ENCODE data around the gene ATP12A. TPM values are rescaled to one million over a fixed set of nuclear protein-coding genes. Genes with fewer than 3 reads are reported as not detected.

The ATP12A gene
- total and polyA plus RNA-seq, 2 of the 8 experiments (the other 6 are each of a cell fraction or from before 2014, with no cell fraction given): 0.80 to 1.3 TPM

DNA sequence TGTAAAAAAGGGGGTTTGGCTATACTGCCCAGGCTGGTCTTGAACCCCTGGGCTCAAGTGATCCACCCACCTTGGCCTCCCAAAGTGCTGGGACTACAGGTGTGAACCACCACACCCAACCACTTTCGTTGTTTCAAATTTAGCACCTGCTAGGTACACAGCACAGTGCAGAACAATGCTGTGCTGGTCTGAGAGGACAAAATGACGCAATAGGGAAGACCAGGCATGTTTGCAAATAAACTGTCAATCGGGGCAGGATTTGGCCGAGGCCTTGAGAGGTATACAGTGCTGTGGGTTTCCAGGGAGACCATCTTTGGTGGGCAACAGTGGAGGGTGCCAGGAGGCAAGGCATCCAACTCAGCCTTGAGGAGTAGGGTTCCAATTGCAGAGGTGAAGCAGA lies 37.0 kb downstream of the ATP12A start:
- TF ChIP-seq HDAC6 (IDR thresholded peaks at IDR 0.05; ENCODE audit: low read depth, low read length) (no peak), CEBPB (IDR thresholded peaks at IDR 0.05; ENCODE audit: low read depth, low read length) (peak; percentile 46; the same call in 1 of the 2 replicates)
- no peaks in the 10 kb centered on the region for H4K20me1 ChIP-seq (replicated peaks in 1 of 2; ENCODE audit: control insufficient read depth in 1 of 2, insufficient read depth in 2 of 2, low read length in 2 of 2)
- H3K79me2 ChIP-seq (ENCODE audit: control insufficient read depth in 1 of 2, insufficient read depth in 2 of 2, low read length in 2 of 2): no peaks in the 10 kb centered on the region
- no peaks in the 10 kb centered on the region for H3K36me3 ChIP-seq (ENCODE audit: control insufficient read depth in 2 of 4, insufficient read depth in 4 of 4, low read length in 3 of 4)
- FAIRE-seq (no peak), DNase-seq (ENCODE audit: low read depth in 1 of 2, low spot score in 2 of 2) (no peak)
- peak overlapping the region; percentile 35; the same call in 1 of the 2 replicates for H2BK12ac ChIP-seq (ENCODE audit: low read depth, low read length)
- no peak overlapping the region for H2AFZ ChIP-seq (ENCODE audit: low read length)
- no peaks in the 10 kb centered on the region for H3K79me1 ChIP-seq (ENCODE audit: low read depth, low read length)
- no peak overlapping the region for H3K9ac ChIP-seq (replicated peaks in 1 of 4; ENCODE audit: extremely low read depth in 1 of 4, low read depth in 3 of 4, low read length in 3 of 4)
- POLR2A ChIA-PET (ENCODE audit: partially characterized antibody): interaction anchor here (2.4 kb wide), 1 partner anchor 9 kb away, joined by 6 read pairs; no protein-coding TSS in a partner anchor
- peak overlapping the region; percentile 98 for H2BK15ac ChIP-seq (ENCODE audit: low read length)
- no peak overlapping the region; a peak in 1 of 4 replicates for H3K4me2 ChIP-seq (ENCODE audit: insufficient read depth in 1 of 2, low read depth in 2 of 2, low read length in 2 of 2)
- H4K91ac ChIP-seq (replicated peaks; ENCODE audit: insufficient read length, low read length): no peak overlapping the region
- H3K27me3 ChIP-seq (replicated peaks in 1 of 4; ENCODE audit: control insufficient read depth in 3 of 4, extremely low read depth in 1 of 4, insufficient read depth in 3 of 4, low read length in 3 of 4): no peaks in the 10 kb centered on the region
- H3K9me3 ChIP-seq (ENCODE audit: insufficient read depth in 2 of 2, low read depth in 1 of 2, low read length in 1 of 2): no peaks in the 10 kb centered on the region
- H3K23ac ChIP-seq (ENCODE audit: insufficient read length): no peak overlapping the region
- H3K18ac ChIP-seq (ENCODE audit: extremely low read depth, low read length): no peak overlapping the region; the same call in 1 of the 2 replicates
- no peaks in the 10 kb centered on the region; the same call in 1 of the 2 replicates for H3K23me2 ChIP-seq (ENCODE audit: low read depth, low read length)
- H4K8ac ChIP-seq (ENCODE audit: extremely low read depth, insufficient read depth, low read length): no peak overlapping the region
- no peak overlapping the region for H3K27ac ChIP-seq (ENCODE audit: low read depth, low read length)
- no peak overlapping the region for H3K56ac ChIP-seq (replicated peaks; ENCODE audit: insufficient read length, low read depth, low read length)
- 0 out of 2 replicates have a peak overlapping the region, but pooled peaks have one; percentile 21 for H2BK5ac ChIP-seq (ENCODE audit: low read depth, low read length)
- no peak overlapping the region for H3K4ac ChIP-seq (replicated peaks; ENCODE audit: insufficient read length, low read depth, low read length)
- no peak overlapping the region for H4K5ac ChIP-seq (ENCODE audit: insufficient read length, low read depth, low read length)
- H3K4me3 ChIP-seq (ENCODE audit: extremely low read depth in 1 of 4, insufficient read depth in 2 of 4, low read depth in 3 of 4, low read length in 4 of 4): no peak overlapping the region
- peaks cover 0 to 7% (median 4%) of the 10 kb centered on the region in 4 experiments; a peak in 4 of 7 replicates for H3K4me1 ChIP-seq (replicated peaks in 1 of 4; ENCODE audit: control insufficient read depth in 3 of 4, insufficient read depth in 4 of 4, low read length in 3 of 4)
- 85% methylated on average over 4 of the region's 4 CpGs; no CpG with 5 or more reads in 1 of the 2 experiments for WGBS, 2 experiments (ENCODE audit: extremely low coverage in 1 of 2, insufficient coverage in 1 of 2, insufficient read length in 1 of 2, insufficient replicate concordance in 2 of 2, low coverage in 1 of 2, low lambda C conversion rate in 2 of 2, missing lambda C conversion rate in 1 of 2)
- peak overlapping the region; percentile 54; the same call in 1 of the 2 replicates for H2AK5ac ChIP-seq (ENCODE audit: low read depth, low read length)
- H2BK20ac ChIP-seq (ENCODE audit: low read length): 0 out of 2 replicates have a peak overlapping the region, but pooled peaks have one; percentile 82
- CTCF ChIA-PET (ENCODE audit: partially characterized antibody): interaction anchor here (0.7 to 8.8 kb wide), 9 partner anchors 9 to 268 kb away, joined by 3 to 95 read pairs (median 5); no protein-coding TSS in a partner anchor
- H3K14ac ChIP-seq (ENCODE audit: insufficient read length): no peak overlapping the region
- H2BK120ac ChIP-seq (replicated peaks; ENCODE audit: low read depth, low read length): no peak overlapping the region

Measured in H1 (cell line).